Measurements from ENCODE around the gene SARDH. TPM values are rescaled to one million over a fixed set of nuclear protein-coding genes. Genes with fewer than 3 reads are reported as not detected.

Gene SARDH
- polyA plus RNA-seq, 3 donors: not detected

- H3K4me1 Mint-ChIP-seq: no peaks in the 10 kb centered on the region
- H3K27me3 Mint-ChIP-seq (ENCODE audit: low read depth in 3 of 3): peaks cover 2 to 6% (median 2%) of the 10 kb centered on the region in 3 donors
- no peaks in the 10 kb centered on the region for H3K9me3 Mint-ChIP-seq
- no peak overlapping the region for H3K9ac ChIP-seq (ENCODE audit: insufficient read depth, low read length, poor library complexity, severe bottlenecking)
- H3K27ac ChIP-seq (ENCODE audit: low read depth in 1 of 2, low read length in 2 of 2): no peak overlapping the region
- no peak for DNase-seq
- no peaks in the 10 kb centered on the region for H3K4me1 ChIP-seq (ENCODE audit: control insufficient read depth in 1 of 2, insufficient read depth in 2 of 2, low read length in 2 of 2)
- H3K36me3 ChIP-seq (replicated peaks in 1 of 2; ENCODE audit: control insufficient read depth in 1 of 2, insufficient read depth in 2 of 2, low read length in 2 of 2): no peaks in the 10 kb centered on the region
- no peak overlapping the region for H3K27ac Mint-ChIP-seq
- no peaks in the 10 kb centered on the region for H3K79me2 ChIP-seq (ENCODE audit: insufficient read depth, low read length)
- no peaks in the 10 kb centered on the region for H3K36me3 Mint-ChIP-seq
- no peak overlapping the region for H3K4me3 Mint-ChIP-seq
- intact Hi-C loops (cut with micrococcal nuclease): no loop called here
- no peaks in the 10 kb centered on the region for H3K9me3 ChIP-seq (replicated peaks in 1 of 2; ENCODE audit: control insufficient read depth in 1 of 2, insufficient read depth in 1 of 2, low read length in 2 of 2)
- no peak overlapping the region for H2AFZ ChIP-seq (ENCODE audit: insufficient read depth, low read depth, low read length, poor library complexity, severe bottlenecking)
- no peaks in the 10 kb centered on the region for H3K27me3 ChIP-seq (ENCODE audit: control insufficient read depth in 2 of 2, insufficient read depth in 2 of 2, low read length in 2 of 2)
- H3K4me3 ChIP-seq (replicated peaks in 1 of 3; ENCODE audit: low read depth in 2 of 3, low read length in 3 of 3): no peak overlapping the region
- WGBS (ENCODE audit: insufficient coverage): 78% methylated on average over 10 of the region's 10 CpGs
- no peak overlapping the region for H3K4me2 ChIP-seq (replicated peaks; ENCODE audit: extremely low read depth, low read length, poor library complexity, severe bottlenecking)
- no peaks in the 10 kb centered on the region for H4K20me1 ChIP-seq (ENCODE audit: insufficient read depth, low read length)
- TF ChIP-seq CTCF (IDR thresholded peaks at IDR 0.05): no peak
Measured at GRCh38 chr9:133728856-133729616, 9.1 kb downstream of the SARDH start.

- Mint-ChIP-seq H3K4me3 (no peak overlapping the region), H3K27ac (no peak overlapping the region), H3K36me3 (no peaks in the 10 kb centered on the region), H3K4me1 (no peaks in the 10 kb centered on the region), H3K27me3 (ENCODE audit: low read depth in 3 of 3) (peaks cover 2 to 6% (median 4%) of the 10 kb centered on the region in 3 donors), H3K9me3 (no peaks in the 10 kb centered on the region)
- Histone ChIP-seq H3K9ac (ENCODE audit: insufficient read depth, low read length, poor library complexity, severe bottlenecking) (no peak overlapping the region), H3K9me3 (replicated peaks in 1 of 2; ENCODE audit: control insufficient read depth in 1 of 2, insufficient read depth in 1 of 2, low read length in 2 of 2) (no peaks in the 10 kb centered on the region), H3K4me1 (ENCODE audit: control insufficient read depth in 1 of 2, insufficient read depth in 2 of 2, low read length in 2 of 2) (no peaks in the 10 kb centered on the region), H2AFZ (ENCODE audit: insufficient read depth, low read depth, low read length, poor library complexity, severe bottlenecking) (no peak overlapping the region), H3K79me2 (ENCODE audit: insufficient read depth, low read length) (no peaks in the 10 kb centered on the region), H3K4me3 (replicated peaks in 1 of 3; ENCODE audit: low read depth in 2 of 3, low read length in 3 of 3) (no peak overlapping the region), H3K4me2 (replicated peaks; ENCODE audit: extremely low read depth, low read length, poor library complexity, severe bottlenecking) (no peak overlapping the region), H4K20me1 (ENCODE audit: insufficient read depth, low read length) (no peaks in the 10 kb centered on the region), H3K27ac (ENCODE audit: low read depth in 1 of 2, low read length in 2 of 2) (no peak overlapping the region), H3K27me3 (ENCODE audit: control insufficient read depth in 2 of 2, insufficient read depth in 2 of 2, low read length in 2 of 2) (no peaks in the 10 kb centered on the region), H3K36me3 (replicated peaks in 1 of 2; ENCODE audit: control insufficient read depth in 1 of 2, insufficient read depth in 2 of 2, low read length in 2 of 2) (no peaks in the 10 kb centered on the region)
- WGBS (ENCODE audit: insufficient coverage): 93% methylated on average over 18 of the region's 18 CpGs
- DNase-seq: no peak
- intact Hi-C loops (cut with micrococcal nuclease): no loop called here
- no peak for TF ChIP-seq CTCF (IDR thresholded peaks at IDR 0.05)
Measured at GRCh38 chr9:133727876-133728441, 10.2 kb downstream of the SARDH start.
